Activated naive CD8-positive, alpha-beta T cell (primary cell): ENCODE measurements around the gene ATP6V0A1.
"Not testable (repeated sequence)": the region's sequence is repeated elsewhere in the genome, so short reads cannot be mapped to it uniquely, and the experiment has no call there.

ENCODE experiments used
- H3K27ac Mint-ChIP-seq: one replicate; pipeline ENCODE4 v1.8.0; 2021; ENCODE audit warnings: mixed read lengths
- H3K27me3 Mint-ChIP-seq: one replicate; pipeline ENCODE4 v1.8.0; 2021; ENCODE audit warnings: mixed read lengths
- H3K36me3 Mint-ChIP-seq: one replicate; pipeline ENCODE4 v1.8.0; 2021; ENCODE audit warnings: mixed read lengths
- H3K4me1 Mint-ChIP-seq: one replicate; pipeline ENCODE4 v1.8.0; 2021; ENCODE audit warnings: low read depth, mixed read lengths
- H3K4me3 Mint-ChIP-seq: one replicate; pipeline ENCODE4 v1.8.0; 2021; ENCODE audit warnings: mild to moderate bottlenecking, mixed read lengths
- H3K9me3 Mint-ChIP-seq: one replicate; pipeline ENCODE4 v1.8.0; 2021; ENCODE audit warnings: low read depth, mixed read lengths

The ATP6V0A1 gene

DNA sequence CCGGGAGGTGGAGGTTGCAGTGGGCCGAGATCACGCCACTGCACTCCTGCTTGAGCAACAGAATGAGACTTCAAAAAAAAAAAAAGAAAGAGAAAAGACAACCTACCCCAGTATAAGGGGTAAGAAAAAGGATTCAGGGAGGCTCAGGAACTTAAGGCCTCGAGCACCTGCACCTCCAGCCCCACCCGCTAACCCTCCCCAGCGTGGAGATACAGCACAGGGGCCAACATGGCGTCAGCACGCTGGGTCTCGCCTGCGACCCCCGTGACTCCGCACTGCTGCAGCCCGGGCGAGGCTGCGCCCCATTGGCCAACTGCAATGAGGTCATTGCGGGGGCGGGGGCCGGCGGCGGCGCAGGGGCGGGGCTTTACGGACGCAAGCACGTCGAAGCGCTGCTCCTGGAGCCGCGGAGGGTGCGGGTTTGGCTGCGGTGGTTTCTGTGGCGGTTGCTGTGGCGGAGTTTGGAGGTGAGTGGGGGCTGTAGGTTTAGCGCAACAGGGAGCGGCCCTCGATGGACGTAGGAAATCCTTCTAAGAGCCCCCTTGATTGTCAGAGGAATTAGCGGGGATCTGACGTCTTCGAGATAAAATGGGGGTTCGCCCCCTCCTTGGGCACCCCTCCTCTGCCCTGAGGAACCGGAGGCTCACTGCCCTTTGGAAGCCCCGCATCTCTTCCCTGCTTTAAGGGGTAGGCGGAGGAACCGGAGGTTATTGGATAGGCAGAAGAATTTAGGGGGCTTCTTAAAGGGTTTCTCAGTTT, at the start of gene ATP6V0A1:
Gene ATP6V0A1, plus strand, starts transcription at position 382 of the 759 bp plus-strand sequence. CDS start 2,017 bp downstream, outside the sequence.
- H3K4me3 Mint-ChIP-seq: peak within 1 kb of the TSS; percentile 91
- H3K4me1 Mint-ChIP-seq: peaks cover 43% of the 10 kb centered on the region
- H3K9me3 Mint-ChIP-seq: no peaks in the 10 kb centered on the region
- H3K36me3 Mint-ChIP-seq: peaks cover 4% of the 10 kb centered on the region
- peak within 1 kb of the TSS; percentile 75 for H3K27ac Mint-ChIP-seq
- H3K27me3 Mint-ChIP-seq: no peaks in the 10 kb centered on the region

DNA sequence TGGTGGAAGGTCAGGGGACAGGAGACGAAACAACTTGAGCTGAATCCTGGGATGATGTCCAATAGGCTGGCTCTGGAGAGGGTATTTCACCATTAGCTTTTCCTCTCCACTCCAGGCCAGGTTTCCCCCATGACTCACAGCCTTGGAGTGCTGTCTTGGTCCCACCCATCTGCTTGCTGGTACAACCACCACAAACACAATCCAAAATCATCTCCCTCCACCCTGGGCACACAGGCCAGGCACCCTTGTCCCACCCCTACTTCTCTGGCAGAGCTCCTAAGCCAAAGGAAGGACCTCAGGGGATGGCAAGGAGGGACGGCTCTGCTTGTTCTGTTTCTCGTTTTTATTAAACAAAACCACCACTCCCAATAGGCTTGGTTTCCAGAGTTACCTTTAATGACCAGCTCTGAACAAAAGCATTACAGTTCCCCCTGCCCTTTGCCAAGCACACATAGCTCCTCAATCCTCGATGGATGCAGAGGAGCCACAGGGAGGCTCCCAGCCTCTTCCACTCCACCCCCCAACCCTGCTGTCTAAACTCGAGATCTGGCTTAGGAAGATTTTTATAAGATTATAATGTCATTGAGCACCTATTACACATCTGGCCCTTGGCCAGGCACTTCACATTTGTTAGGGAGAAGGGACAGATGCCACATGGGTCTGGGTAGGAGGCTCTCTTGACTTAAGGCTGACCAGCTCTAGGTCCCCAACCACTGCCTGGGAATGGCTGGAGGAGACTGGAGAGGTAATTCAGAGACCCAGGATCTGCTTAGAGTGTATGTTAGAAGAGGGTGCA, 49.0 kb upstream of the ATP6V0A1 start:
- H3K4me3 Mint-ChIP-seq: no peak overlapping the region
- H3K27ac Mint-ChIP-seq: no peak overlapping the region
- no peaks in the 10 kb centered on the region for H3K27me3 Mint-ChIP-seq

DNA sequence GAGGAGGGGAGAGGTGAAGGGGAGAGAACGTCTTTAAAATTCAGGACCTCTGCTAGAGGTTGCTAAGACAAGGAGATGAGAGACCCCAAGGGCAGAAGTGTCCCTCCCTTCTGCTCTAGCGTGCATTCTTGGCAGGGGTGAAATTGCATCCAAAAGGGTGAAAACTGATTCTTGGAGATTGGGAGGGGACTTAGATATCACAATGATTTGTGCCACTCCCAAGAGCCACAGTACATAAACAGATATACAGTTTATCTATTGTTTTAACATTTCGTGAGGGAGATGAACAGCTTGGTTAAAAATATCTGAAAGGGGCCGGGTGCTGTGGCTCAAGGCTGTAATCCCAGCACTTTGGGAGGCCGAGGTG, 48.4 kb upstream of the ATP6V0A1 start:
- Mint-ChIP-seq H3K4me3 (no peak overlapping the region), H3K27ac (no peak overlapping the region), H3K4me1 (peaks cover 18% of the 10 kb centered on the region)

More for the DNA sequence above, 49.0 kb upstream of the ATP6V0A1 start:
- Mint-ChIP-seq H3K4me1 (peaks cover 13% of the 10 kb centered on the region), H3K9me3 (no peaks in the 10 kb centered on the region), H3K36me3 (no peaks in the 10 kb centered on the region)

DNA sequence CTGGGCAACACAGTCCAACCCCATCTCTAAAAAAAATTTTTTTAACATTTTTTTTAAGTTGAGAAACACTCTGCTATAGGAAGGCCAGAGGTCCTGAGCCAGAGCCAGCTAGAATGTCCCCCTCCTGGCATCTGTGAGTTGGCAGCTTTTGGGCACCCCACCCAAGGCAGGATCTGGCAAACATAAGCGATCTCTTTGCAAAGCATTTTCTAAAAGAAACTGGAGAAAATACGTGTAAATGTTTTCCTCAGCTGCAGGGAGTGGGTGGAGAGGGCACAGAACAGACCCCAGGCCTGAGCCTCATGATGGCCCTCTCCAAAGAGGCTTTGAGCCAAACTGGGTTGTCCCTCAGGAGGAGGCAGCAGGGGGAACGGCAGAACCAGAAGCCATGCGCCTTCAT, 47.3 kb upstream of the ATP6V0A1 start:
- H3K27ac Mint-ChIP-seq: no peak overlapping the region
- H3K9me3 Mint-ChIP-seq: no peaks in the 10 kb centered on the region
- no peaks in the 10 kb centered on the region for H3K36me3 Mint-ChIP-seq
- H3K27me3 Mint-ChIP-seq: no peaks in the 10 kb centered on the region
- H3K4me3 Mint-ChIP-seq: no peak overlapping the region
- peaks cover 19% of the 10 kb centered on the region for H3K4me1 Mint-ChIP-seq

More for the DNA sequence above, 48.4 kb upstream of the ATP6V0A1 start:
- Mint-ChIP-seq H3K36me3 (no peaks in the 10 kb centered on the region), H3K27me3 (no peaks in the 10 kb centered on the region), H3K9me3 (no peaks in the 10 kb centered on the region)

DNA sequence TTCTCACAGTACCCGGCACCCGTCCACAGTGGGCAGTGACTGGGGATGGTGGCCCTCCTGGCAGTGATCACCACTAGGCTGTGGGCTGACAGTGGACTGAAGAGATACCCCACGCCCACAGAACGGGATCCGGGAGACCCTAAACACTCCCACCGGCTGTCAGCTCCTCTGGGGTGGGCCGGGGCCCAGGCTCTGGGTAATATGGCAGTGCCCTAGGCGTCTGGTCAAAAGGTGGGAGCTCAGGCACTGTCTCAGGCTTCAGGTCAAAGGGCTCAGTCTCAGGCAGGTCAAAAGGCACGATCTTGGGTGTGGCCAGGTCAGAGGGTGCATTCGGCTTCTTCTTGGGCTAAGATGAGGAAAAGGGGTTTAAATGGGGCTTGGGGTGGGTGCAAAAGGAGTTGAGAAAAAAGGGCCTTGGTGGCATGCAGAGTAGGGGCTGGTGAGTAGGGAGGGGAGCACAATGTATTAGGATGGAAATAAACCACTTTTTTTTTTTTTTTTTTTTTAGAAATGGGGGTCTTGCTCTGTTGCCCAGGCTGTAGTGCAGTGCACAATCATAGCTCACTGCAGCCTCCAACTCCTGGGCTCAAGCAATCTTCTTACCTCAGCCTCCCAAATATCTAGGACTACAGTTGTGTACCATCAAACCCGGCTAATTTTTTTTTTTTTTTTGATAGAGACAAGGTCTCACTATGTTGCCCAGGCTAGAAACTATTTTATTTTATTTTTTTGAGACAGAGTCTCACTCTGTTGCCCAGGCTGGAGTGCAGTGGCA, 46.6 kb upstream of the ATP6V0A1 start:
- Mint-ChIP-seq H3K4me1 (peaks cover 17% of the 10 kb centered on the region), H3K9me3 (no peaks in the 10 kb centered on the region), H3K36me3 (no peaks in the 10 kb centered on the region), H3K4me3 (no peak overlapping the region), H3K27me3 (no peaks in the 10 kb centered on the region), H3K27ac (no peak overlapping the region)

DNA sequence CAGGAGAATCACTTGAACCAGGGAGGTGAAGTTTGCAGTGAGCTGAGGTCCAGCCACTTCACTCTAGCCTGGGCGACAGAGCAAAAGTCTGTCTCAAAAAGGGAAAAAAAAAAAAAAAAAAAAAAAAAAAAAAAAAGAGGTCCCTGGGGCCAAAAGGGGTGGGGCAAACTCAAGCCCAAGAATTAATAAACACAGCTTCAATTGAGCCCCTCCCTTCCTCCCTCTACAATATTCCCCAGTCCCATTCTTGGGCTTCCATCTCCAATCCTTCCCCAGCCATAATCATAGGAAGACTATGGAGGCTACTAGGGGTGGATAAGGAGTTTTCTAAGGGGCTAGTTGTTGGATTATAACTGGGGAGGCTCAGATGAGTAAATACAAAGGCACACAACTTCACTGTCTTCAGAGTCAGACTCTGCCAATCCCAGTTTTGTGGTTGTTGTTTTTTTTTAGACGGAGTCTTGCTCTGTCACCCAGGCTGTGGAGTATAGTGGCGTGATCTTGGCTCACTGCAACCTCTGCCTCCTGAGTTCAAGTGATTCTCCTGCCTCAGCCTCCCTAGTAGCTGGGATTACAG, 45.1 kb upstream of the ATP6V0A1 start:
- Mint-ChIP-seq H3K36me3 (no peaks in the 10 kb centered on the region), H3K9me3 (no peaks in the 10 kb centered on the region), H3K27me3 (no peaks in the 10 kb centered on the region), H3K4me3 (no peak overlapping the region), H3K27ac (no peak overlapping the region), H3K4me1 (peaks cover 13% of the 10 kb centered on the region)

DNA sequence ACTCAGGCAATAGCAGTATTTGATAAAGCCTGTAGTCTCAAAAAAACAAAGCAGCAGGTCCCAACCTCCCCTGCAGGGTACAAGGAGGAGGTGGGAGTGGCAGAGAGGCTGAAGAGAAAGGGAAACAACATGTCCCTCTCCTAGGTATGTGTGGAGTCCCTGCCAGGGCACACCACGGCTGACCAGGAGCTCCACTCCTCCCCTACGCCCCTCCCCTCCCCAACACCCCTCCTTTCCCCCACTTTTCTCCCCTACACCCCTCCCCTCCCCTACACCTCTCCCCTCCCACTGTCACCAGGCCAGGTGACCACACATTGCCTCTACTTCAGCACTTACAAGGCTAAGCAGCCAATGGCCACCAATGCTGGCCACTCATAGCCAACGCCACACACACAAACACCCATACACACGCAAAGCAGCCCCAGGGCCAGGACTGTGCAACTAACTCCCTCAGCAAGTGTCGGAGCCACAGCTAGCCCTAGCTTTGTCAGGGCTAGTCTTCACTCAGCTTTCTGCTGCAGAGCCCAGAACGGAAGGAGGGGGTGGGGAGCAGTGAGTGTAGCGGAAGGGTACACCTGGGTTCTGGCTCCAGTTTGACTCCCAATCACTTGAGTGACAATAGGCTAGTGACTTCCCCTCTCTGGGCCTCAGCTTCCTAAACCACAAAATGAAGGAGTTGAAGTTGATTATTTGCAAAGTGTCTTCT, 43.8 kb upstream of the ATP6V0A1 start:
- H3K36me3 Mint-ChIP-seq: no peaks in the 10 kb centered on the region
- no peaks in the 10 kb centered on the region for H3K27me3 Mint-ChIP-seq
- peaks cover 13% of the 10 kb centered on the region for H3K4me1 Mint-ChIP-seq
- no peaks in the 10 kb centered on the region for H3K9me3 Mint-ChIP-seq
- H3K27ac Mint-ChIP-seq: peak overlapping the region; percentile 47
- H3K4me3 Mint-ChIP-seq: peak overlapping the region; percentile 52

DNA sequence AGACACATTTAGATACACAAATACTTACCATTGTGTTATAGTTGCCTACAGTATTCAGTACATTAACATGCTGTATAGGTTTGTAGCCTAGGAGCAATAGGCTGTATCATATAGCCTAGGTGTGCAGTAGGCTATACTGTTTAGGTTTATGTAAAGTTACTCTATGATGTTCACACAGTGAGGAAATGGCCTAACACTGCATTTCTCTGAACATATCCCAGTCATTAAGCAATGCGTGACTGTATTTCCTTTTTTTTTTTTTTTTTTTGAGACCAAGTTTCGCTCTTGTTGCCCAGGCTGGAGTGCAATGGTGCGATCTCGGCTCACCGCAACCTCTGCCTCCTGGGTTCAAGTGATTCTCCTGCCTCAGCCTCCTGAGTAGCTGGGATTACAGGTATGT, 40.7 kb upstream of the ATP6V0A1 start:
- peaks cover 29% of the 10 kb centered on the region for H3K4me1 Mint-ChIP-seq
- not testable (repeated sequence) for H3K36me3 Mint-ChIP-seq, H3K27ac Mint-ChIP-seq, H3K9me3 Mint-ChIP-seq, H3K27me3 Mint-ChIP-seq, H3K4me3 Mint-ChIP-seq

DNA sequence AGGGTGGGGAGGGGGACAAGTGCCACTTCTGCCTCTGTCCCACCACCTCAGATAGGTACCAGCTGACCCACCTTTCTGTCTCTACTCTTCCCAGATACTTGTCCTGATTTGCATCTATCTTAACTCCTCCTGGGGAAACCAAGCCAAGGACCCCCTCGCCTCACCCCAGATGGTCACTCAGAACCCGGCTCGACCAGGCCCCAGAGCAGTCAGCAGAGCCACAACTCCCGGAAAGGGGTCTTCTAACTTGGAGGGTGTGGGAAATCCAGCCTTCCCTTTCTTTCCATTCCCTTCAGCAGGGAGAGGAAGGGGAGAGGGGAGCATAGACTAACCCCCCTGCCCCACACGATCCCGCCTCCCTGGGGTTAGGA, 37.6 kb upstream of the ATP6V0A1 start:
- Mint-ChIP-seq H3K9me3 (no peaks in the 10 kb centered on the region), H3K36me3 (no peaks in the 10 kb centered on the region), H3K4me3 (peak overlapping the region; percentile 77), H3K27ac (peak overlapping the region; percentile 50), H3K27me3 (peaks cover 3% of the 10 kb centered on the region), H3K4me1 (peaks cover 16% of the 10 kb centered on the region)

DNA sequence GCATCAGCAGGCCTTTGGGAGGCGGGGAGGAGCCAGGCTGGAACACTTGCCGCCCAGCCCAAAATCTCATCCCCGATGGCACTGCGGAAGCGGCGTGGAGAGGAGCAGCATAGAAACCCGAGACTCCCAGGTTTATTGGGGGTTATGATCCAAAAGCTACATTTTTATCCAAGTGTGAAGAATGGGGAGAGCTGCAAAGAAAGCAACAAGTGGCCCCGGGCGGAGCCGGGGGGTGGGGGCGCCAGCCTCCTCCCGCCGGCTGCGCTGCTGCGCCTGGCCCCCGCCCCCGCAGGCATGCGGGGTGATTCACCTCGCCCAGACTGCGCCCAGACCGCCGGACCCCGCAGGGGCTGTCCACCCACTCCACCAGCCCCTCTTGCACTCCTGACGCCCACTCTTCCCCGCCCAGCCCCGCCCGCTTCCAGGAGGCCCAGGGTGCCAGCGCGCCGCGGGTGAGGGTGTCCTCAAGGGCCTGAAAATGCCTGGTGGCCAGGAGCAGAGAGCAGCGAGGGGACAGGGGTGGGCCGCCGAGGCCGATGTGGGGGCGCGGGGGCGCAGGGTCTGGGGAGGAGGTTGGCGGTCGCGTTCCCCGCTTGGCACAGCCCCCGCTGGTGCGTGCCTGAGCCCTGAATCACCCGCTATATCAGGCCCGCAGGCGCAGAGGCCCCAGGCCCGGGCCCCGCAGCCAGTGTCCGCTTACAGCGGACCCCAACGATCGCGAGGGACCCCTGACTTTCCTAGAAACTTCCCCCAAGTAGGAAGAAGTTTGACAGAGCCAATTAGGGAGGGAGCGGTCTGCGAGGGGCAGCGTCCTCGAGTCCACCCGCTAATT, 37.0 kb upstream of the ATP6V0A1 start:
- Mint-ChIP-seq H3K4me1 (peaks cover 16% of the 10 kb centered on the region), H3K36me3 (no peaks in the 10 kb centered on the region), H3K27me3 (peaks cover 4% of the 10 kb centered on the region), H3K9me3 (no peaks in the 10 kb centered on the region), H3K27ac (peak overlapping the region; percentile 50), H3K4me3 (peak overlapping the region; percentile 80)

DNA sequence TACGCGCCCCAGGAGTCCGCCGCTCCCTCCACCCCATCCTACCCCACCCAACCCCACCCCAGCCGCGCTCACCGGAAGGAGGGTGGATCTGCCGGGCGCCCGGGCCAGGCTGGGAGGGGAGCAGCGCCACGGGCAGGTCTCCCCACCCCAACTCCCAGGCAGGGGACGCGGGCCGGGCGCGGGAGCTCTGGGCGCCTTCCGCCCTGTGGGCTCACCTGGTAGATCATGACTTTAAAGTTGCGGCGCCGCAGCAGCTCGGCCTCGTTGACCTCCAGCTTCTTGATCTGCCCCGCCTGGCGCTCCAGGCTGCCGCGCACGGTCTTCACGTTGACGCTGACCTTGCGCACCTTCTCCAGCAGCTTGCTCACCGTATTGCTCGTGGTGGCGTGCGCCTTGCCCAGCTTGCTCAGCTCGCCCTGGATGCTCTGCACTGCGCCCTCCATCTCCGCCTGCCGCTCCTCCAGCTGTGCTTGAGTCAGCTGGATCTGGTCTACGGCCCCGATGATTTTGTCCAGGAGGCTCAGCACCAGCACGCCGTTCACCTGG, 36.2 kb upstream of the ATP6V0A1 start:
- peaks cover 4% of the 10 kb centered on the region for H3K27me3 Mint-ChIP-seq
- no peak overlapping the region for H3K27ac Mint-ChIP-seq
- H3K36me3 Mint-ChIP-seq: no peaks in the 10 kb centered on the region
- peak overlapping the region; percentile 85 for H3K4me3 Mint-ChIP-seq
- no peaks in the 10 kb centered on the region for H3K9me3 Mint-ChIP-seq
- H3K4me1 Mint-ChIP-seq: peaks cover 16% of the 10 kb centered on the region

DNA sequence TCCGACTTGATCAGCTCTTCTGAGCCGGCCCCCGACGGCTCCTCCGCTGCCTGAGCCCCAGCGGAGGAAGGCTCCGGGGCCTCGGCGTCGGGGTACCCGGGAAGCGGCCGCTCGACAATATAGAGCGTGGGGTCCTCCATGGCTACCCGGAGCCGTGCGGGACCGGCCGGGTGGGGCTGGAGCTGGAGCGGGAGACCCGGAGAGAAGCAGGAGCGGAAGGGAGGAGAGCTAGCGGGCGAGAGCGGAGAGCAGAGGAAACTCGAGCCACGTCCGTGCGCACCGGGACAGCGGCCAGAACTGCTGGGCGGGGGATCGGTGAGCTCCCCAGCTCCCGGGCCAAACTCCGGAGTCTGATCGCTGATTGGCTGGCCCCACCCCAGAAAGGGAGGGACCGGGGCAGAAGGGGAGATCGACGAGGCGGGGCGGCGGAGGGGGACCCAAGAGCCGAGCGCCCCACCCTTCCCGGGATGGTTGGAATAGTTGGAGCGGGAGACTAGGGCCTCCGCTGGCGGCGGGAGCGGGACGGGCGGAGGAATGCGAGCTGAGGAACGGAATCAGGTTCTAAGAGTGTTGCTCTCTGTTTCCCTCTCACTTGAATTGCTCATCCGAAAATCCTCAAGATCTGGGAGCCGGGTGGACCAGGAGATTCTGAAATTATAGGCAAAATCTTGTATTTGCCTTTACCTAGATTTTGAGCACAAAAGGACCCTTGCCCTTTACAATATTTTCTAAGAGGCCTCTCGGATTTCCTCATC, 35.5 kb upstream of the ATP6V0A1 start, which contains the start of gene CAVIN1:
Gene CAVIN1, minus strand, starts transcription at position 299 of the 755 bp plus-strand sequence. Its CDS starts 159 bp downstream, at position 140.
- Mint-ChIP-seq H3K9me3 (no peaks in the 10 kb centered on the region), H3K36me3 (no peaks in the 10 kb centered on the region), H3K4me1 (peaks cover 16% of the 10 kb centered on the region), H3K27me3 (peaks cover 4% of the 10 kb centered on the region), H3K27ac (peak within 1 kb of the TSS; percentile 41), H3K4me3 (peak within 1 kb of the TSS; percentile 85)

DNA sequence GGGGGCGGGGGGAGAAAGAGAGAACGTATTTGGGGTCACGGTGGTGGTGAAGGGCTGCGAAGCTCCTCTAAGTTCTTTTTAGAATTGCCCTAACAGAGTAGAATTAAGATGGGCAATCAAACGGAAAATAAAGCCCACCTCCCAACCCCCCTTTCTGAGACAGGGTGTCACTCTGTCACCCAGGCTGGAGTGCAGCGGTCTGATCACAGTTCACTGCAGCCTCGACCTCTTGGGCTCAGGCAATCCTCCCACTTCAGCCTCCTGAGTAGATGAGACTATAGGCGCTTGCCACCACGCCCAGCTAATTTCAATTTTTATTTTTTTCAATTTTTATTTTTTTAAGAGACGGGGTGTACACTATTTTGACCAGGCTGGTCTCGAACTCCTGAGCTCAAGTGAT, 34.9 kb upstream of the ATP6V0A1 start:
- Mint-ChIP-seq H3K36me3 (no peaks in the 10 kb centered on the region), H3K27ac (no peak overlapping the region), H3K27me3 (peaks cover 4% of the 10 kb centered on the region), H3K9me3 (no peaks in the 10 kb centered on the region), H3K4me3 (no peak overlapping the region), H3K4me1 (peaks cover 16% of the 10 kb centered on the region)
